HCT116 (cell line): ENCODE measurements around the gene SMARCB1. TPM values are rescaled to one million over a fixed set of nuclear protein-coding genes. Genes with fewer than 3 reads are reported as not detected.

Experiments used
- ATAC-seq: fragments of 200-7000 bp; cut with Tn5 transposase; 2 replicates; pipeline ENCODE4 v1.9.1; 2020; ENCODE audit warnings: mild to moderate bottlenecking, moderate library complexity
- BruUV-seq: library from RNA; stranded (reverse); fragments of 400-500 nt; replicated peaks from 2 replicates; lab custom pipeline; 2021; lab: Mats Ljungman, UMichigan
- CTCF ChIA-PET: fragments of 300-600 bp; sonication (Branson Sonifier 250); formaldehyde crosslinking; loops from one replicate; lab custom pipeline; 2021; ENCODE audit warnings: antibody characterized with exemption; lab: Charles Lee
- POLR2A ChIA-PET: fragments of 300-600, 350-600 bp; sonication (Branson Sonifier 250); formaldehyde crosslinking; loops from one replicate; lab custom pipeline; 2021; ENCODE audit warnings: antibody characterized with exemption; lab: Charles Lee
- RAD21 ChIA-PET, 2 experiments: fragments of 300-600 bp; sonication (Branson Sonifier 250); formaldehyde crosslinking; loops; one replicate each; lab custom pipeline; 2023; ENCODE audit warnings: low total read pairs in 2 of 2; ENCODE audit not compliant: uncharacterized antibody in 2 of 2, unreplicated experiment in 2 of 2, low non-redundant PET in 1 of 2; lab: Charles Lee
- DNase-seq: peaks from one replicate; pipeline ENCODE4 v3.0.0-alpha.2; 2010; ENCODE audit warnings: low read depth, low spot score
- H2AFZ ChIP-seq: fragments of 200-600 bp; shearing (Covaris generic), sonication (generic); 2 replicates; pipeline ENCODE4 v1.6.1; 2017; ENCODE audit warnings: low read depth, mixed run types, mixed read lengths, antibody characterized with exemption, low read length; ENCODE audit not compliant: poor library complexity, severe bottlenecking
- H3K27ac ChIP-seq: 2 replicates; pipeline ENCODE4 v1.5.1; 2012; ENCODE audit warnings: low read depth, low read length
- H3K27me3 ChIP-seq: fragments of 200-600 bp; sonication (generic); 2 replicates; pipeline ENCODE4 v1.6.1; 2016; ENCODE audit warnings: mixed run types, low read length, mixed read lengths; ENCODE audit not compliant: insufficient read depth
- H3K36me3 ChIP-seq, 2 experiments: fragments of 200-500 bp in 1 of 2; fragments of 200-600 bp in 1 of 2; sonication (Bioruptor generic) in 1 of 2; sonication (generic) in 1 of 2; 2 replicates each; pipeline versions ENCODE4 v1.5.1 to v1.6.1; 2014 to 2016; ENCODE audit warnings: low read length in 2 of 2, inconsistent platforms in 1 of 2, mixed read lengths in 1 of 2, mixed run types in 1 of 2; ENCODE audit not compliant: insufficient read depth in 2 of 2, control insufficient read depth in 1 of 2
- H3K4me1 ChIP-seq, 2 experiments: fragments of 200-600 bp in 1 of 2; sonication (generic) in 1 of 2; 2 replicates each; pipeline versions ENCODE4 v1.5.1 to v1.6.1; 2012 to 2017; ENCODE audit warnings: low read length in 2 of 2, inconsistent platforms in 1 of 2, mild to moderate bottlenecking in 1 of 2, mixed read lengths in 1 of 2, mixed run types in 1 of 2, moderate library complexity in 1 of 2; ENCODE audit not compliant: insufficient read depth in 2 of 2, control insufficient read depth in 1 of 2
- H3K4me2 ChIP-seq: fragments of 200-600 bp; sonication (generic); 2 replicates; pipeline ENCODE4 v1.6.1; 2017; ENCODE audit warnings: mixed run types, low read length, mixed read lengths
- H3K4me3 ChIP-seq, 2 experiments: fragments of 200-600 bp in 1 of 2; sonication (generic) in 1 of 2; replicated peaks in 1 of 2; 2 replicates each; pipeline ENCODE4 v1.5.1; 2011 to 2016; ENCODE audit warnings: low read length in 2 of 2, control low read depth in 1 of 2, low read depth in 1 of 2, mild to moderate bottlenecking in 1 of 2, mixed read lengths in 1 of 2, mixed run types in 1 of 2
- H3K79me2 ChIP-seq: fragments of 200-600 bp; sonication (generic); 2 replicates; pipeline ENCODE4 v1.6.1; 2017; ENCODE audit warnings: mild to moderate bottlenecking, mixed run types, low read length, moderate library complexity, mixed read lengths; ENCODE audit not compliant: insufficient read depth
- H3K9ac ChIP-seq: fragments of 200-600 bp; sonication (generic); 2 replicates; pipeline ENCODE4 v1.6.1; 2016; ENCODE audit warnings: low read length, mixed read lengths
- H3K9me2 ChIP-seq: fragments of 200-600 bp; sonication (generic), shearing (Covaris generic); 2 replicates; pipeline ENCODE4 v1.6.1; 2017; ENCODE audit warnings: mixed run types, mild to moderate bottlenecking, moderate library complexity; ENCODE audit not compliant: insufficient read depth
- H3K9me3 ChIP-seq, 2 experiments: fragments of 200-500 bp in 1 of 2; fragments of 200-600 bp in 1 of 2; sonication (Bioruptor generic) in 1 of 2; sonication (generic) in 1 of 2; 2 replicates each; pipeline ENCODE4 v1.6.1; 2014 to 2017; ENCODE audit warnings: low read length in 2 of 2, mixed read lengths in 2 of 2, inconsistent platforms in 1 of 2, low read depth in 1 of 2, mild to moderate bottlenecking in 1 of 2, mixed run types in 1 of 2, moderate library complexity in 1 of 2; ENCODE audit not compliant: control insufficient read depth in 1 of 2, insufficient read depth in 1 of 2
- H4K20me1 ChIP-seq: fragments of 200-600 bp; sonication (generic), shearing (Covaris generic); 2 replicates; pipeline ENCODE4 v1.6.1; 2017; ENCODE audit warnings: mixed run types, mild to moderate bottlenecking, moderate library complexity; ENCODE audit not compliant: insufficient read depth
- ATF3 ChIP-seq: IDR thresholded peaks from 2 replicates; pipeline ENCODE4 v1.6.1; 2012
- CBX3 ChIP-seq: IDR thresholded peaks from 2 replicates; pipeline ENCODE4 v1.6.1; 2012; ENCODE audit warnings: low read depth
- CTCF ChIP-seq, 3 experiments: fragments of 200-600 bp in 1 of 3; sonication (generic) in 1 of 3; IDR thresholded peaks in 2 of 3; conservative IDR thresholded peaks in 1 of 3; 2 replicates each; pipeline ENCODE4 v1.5.1; 2012 to 2017; ENCODE audit warnings: low read depth in 2 of 3, low read length in 2 of 3, antibody characterized with exemption in 1 of 3, borderline replicate concordance in 1 of 3, control low read depth in 1 of 3, mild to moderate bottlenecking in 1 of 3, mixed read lengths in 1 of 3, mixed run types in 1 of 3, moderate library complexity in 1 of 3; ENCODE audit not compliant: insufficient read depth in 1 of 3
- EGR1 ChIP-seq: IDR thresholded peaks from 2 replicates; pipeline ENCODE4 v1.6.1; 2012; ENCODE audit warnings: low read depth
- ELF1 ChIP-seq: IDR thresholded peaks from 2 replicates; pipeline ENCODE4 v1.6.1; 2012; ENCODE audit warnings: low read depth, borderline replicate concordance
- EZH2 ChIP-seq: fragments of 200-600 bp; sonication (generic); IDR thresholded peaks from 2 replicates; pipeline ENCODE4 v1.6.1; 2017; ENCODE audit warnings: antibody characterized with exemption, mixed run types
- EZH2phosphoT487 ChIP-seq: fragments of 200-600 bp; IDR thresholded peaks from 2 replicates; pipeline ENCODE4 v1.6.1; 2018; ENCODE audit warnings: antibody characterized with exemption, borderline replicate concordance
- JUND ChIP-seq: IDR thresholded peaks from 2 replicates; pipeline ENCODE4 v1.6.1; 2012
- MAX ChIP-seq: IDR thresholded peaks from 2 replicates; pipeline ENCODE4 v1.6.1; 2012
- POLR2AphosphoS5 ChIP-seq: IDR thresholded peaks from 2 replicates; pipeline ENCODE4 v1.6.1; 2011; ENCODE audit warnings: mild to moderate bottlenecking, low read depth, low read length, moderate library complexity
- RAD21 ChIP-seq: IDR thresholded peaks from 2 replicates; pipeline ENCODE4 v1.6.1; 2012; ENCODE audit warnings: low read depth, mild to moderate bottlenecking
- SIN3A ChIP-seq: IDR thresholded peaks from 2 replicates; pipeline ENCODE4 v1.6.1; 2012; ENCODE audit warnings: low read depth
- SP1 ChIP-seq: IDR thresholded peaks from 2 replicates; pipeline ENCODE4 v1.6.1; 2012; ENCODE audit warnings: low read depth
- SRF ChIP-seq: IDR thresholded peaks from 2 replicates; pipeline ENCODE4 v1.6.1; 2012; ENCODE audit warnings: low read depth
- TCF7L2 ChIP-seq: IDR thresholded peaks from 2 replicates; pipeline ENCODE4 v1.7.0; 2011; ENCODE audit warnings: borderline replicate concordance, inconsistent platforms; ENCODE audit not compliant: insufficient read depth, insufficient read length; ENCODE audit errors: extremely low read depth
- ZFX ChIP-seq: fragments of 450-650 bp; IDR thresholded peaks from 2 replicates; pipeline ENCODE4 v1.6.1; 2017
- intact Hi-C: fragments of 100-400 bp; cut with micrococcal nuclease; formaldehyde crosslinking; loops from 2 replicates; pipeline ENCODE4 v1.10.0; 2022
- total RNA-seq: library from RNA; stranded (reverse); gene quantifications from one replicate; pipeline ENCODE4 v1.2.1, GENCODE V29; 2021; ENCODE audit not compliant: unreplicated experiment

SMARCB1 gene
- total RNA-seq, 1 experiment from 2014 or later: 101 TPM

- no TSS peak for BruUV-seq
- peaks cover 11 to 19% of the 10 kb centered on the region in 2 experiments; a peak in 3 of 4 replicates for H3K36me3 ChIP-seq
- H3K4me2 ChIP-seq: no peak overlapping the region
- no peaks in the 10 kb centered on the region for H3K9me2 ChIP-seq
- H4K20me1 ChIP-seq: no peaks in the 10 kb centered on the region
- no peaks in the 10 kb centered on the region; the same call in 1 of the 2 replicates for H3K79me2 ChIP-seq
- no peaks in the 10 kb centered on the region for H3K4me1 ChIP-seq
- ChIA-PET POLR2A (no interaction called here), RAD21 (no interaction called here), CTCF (no interaction called here)
- ATAC-seq (no peak), DNase-seq (no peak)
- no peaks in the 10 kb centered on the region for H3K9me3 ChIP-seq
- no peak for TF ChIP-seq MAX
- no peak for TF ChIP-seq SRF
- no peak overlapping the region for H3K4me3 ChIP-seq
- H3K27me3 ChIP-seq: no peaks in the 10 kb centered on the region
- intact Hi-C loops: no loop called here
- H3K9ac ChIP-seq: no peak overlapping the region
- no peak overlapping the region for H3K27ac ChIP-seq
- no peak overlapping the region for H2AFZ ChIP-seq
These were observed 44.5 kb downstream of the SMARCB1 start for GRCh38 chr22:23831261-23831660.

GRCh38 chr22:23831781-23832180 is 45.0 kb downstream of the SMARCB1 start:
- Histone ChIP-seq H3K4me1 (no peaks in the 10 kb centered on the region), H4K20me1 (no peaks in the 10 kb centered on the region), H3K4me3 (no peak overlapping the region), H3K36me3 (peaks cover 9 to 13% of the 10 kb centered on the region in 2 experiments; a peak in 3 of 4 replicates), H3K9me2 (no peaks in the 10 kb centered on the region), H3K79me2 (no peaks in the 10 kb centered on the region; the same call in 1 of the 2 replicates), H3K9ac (no peak overlapping the region), H2AFZ (no peak overlapping the region), H3K9me3 (no peaks in the 10 kb centered on the region), H3K4me2 (no peak overlapping the region), H3K27me3 (no peaks in the 10 kb centered on the region), H3K27ac (no peak overlapping the region)
- intact Hi-C loops: no loop called here
- POLR2A ChIA-PET: no interaction called here
- RAD21 ChIA-PET: no interaction called here
- no peak for ATAC-seq
- no TSS peak for BruUV-seq
- no peak for TF ChIP-seq EZH2
- no peak for TF ChIP-seq SRF
- no peak for TF ChIP-seq RAD21
- TF ChIP-seq ATF3: no peak
- TF ChIP-seq SP1: no peak
- TF ChIP-seq SIN3A: no peak
- no peak for TF ChIP-seq JUND
- no peak for TF ChIP-seq TCF7L2
- TF ChIP-seq CTCF (IDR thresholded peaks at IDR 0.05 in 2 of 3, conservative IDR thresholded peaks at IDR 0.05 in 1 of 3; ENCODE audit: borderline replicate concordance in 1 of 3, insufficient read depth in 1 of 3, low read depth in 2 of 3, low read length in 2 of 3): no peak
- TF ChIP-seq EZH2phosphoT487: no peak
- no peak for TF ChIP-seq ZFX
- TF ChIP-seq MAX: no peak
- no peak for TF ChIP-seq EGR1
- no peak for TF ChIP-seq CBX3
- no peak for TF ChIP-seq POLR2AphosphoS5
- TF ChIP-seq ELF1: no peak
- DNase-seq: no peak
- CTCF ChIA-PET: no interaction called here
